Muscle layer of colon (tissue), 2 donors: ENCODE measurements around the gene KLHL41.

Source experiments
- H3K27ac ChIP-seq: one replicate; pipeline ENCODE4 v1.7.0; 2013; ENCODE audit warnings: low read depth, mild to moderate bottlenecking, low read length, moderate library complexity
- H3K27me3 ChIP-seq, 2 donors: one replicate each; pipeline ENCODE4 v1.7.0; 2013; ENCODE audit warnings: low read length in 2 of 2, mild to moderate bottlenecking in 2 of 2; ENCODE audit not compliant: insufficient read depth in 2 of 2, control insufficient read depth in 1 of 2
- H3K36me3 ChIP-seq: one replicate; pipeline ENCODE4 v1.7.0; 2013; ENCODE audit warnings: mild to moderate bottlenecking, low read length; ENCODE audit not compliant: insufficient read depth
- H3K4me1 ChIP-seq: one replicate; pipeline ENCODE4 v1.7.0; 2013; ENCODE audit warnings: mild to moderate bottlenecking, low read length; ENCODE audit not compliant: insufficient read depth
- H3K4me3 ChIP-seq, 2 donors: one replicate each; pipeline ENCODE4 v1.7.0; 2013; ENCODE audit warnings: low read length in 2 of 2, low read depth in 1 of 2, mild to moderate bottlenecking in 1 of 2, moderate library complexity in 1 of 2
- H3K9ac ChIP-seq: one replicate; pipeline ENCODE4 v1.7.0; 2013; ENCODE audit warnings: low read length
- H3K9me3 ChIP-seq: one replicate; pipeline ENCODE4 v1.7.0; 2013; ENCODE audit warnings: mild to moderate bottlenecking, low read length
- donor health status: abdominal sarcoma.
- donor health status: Adenocarcinoma of cecum.

The KLHL41 gene

DNA sequence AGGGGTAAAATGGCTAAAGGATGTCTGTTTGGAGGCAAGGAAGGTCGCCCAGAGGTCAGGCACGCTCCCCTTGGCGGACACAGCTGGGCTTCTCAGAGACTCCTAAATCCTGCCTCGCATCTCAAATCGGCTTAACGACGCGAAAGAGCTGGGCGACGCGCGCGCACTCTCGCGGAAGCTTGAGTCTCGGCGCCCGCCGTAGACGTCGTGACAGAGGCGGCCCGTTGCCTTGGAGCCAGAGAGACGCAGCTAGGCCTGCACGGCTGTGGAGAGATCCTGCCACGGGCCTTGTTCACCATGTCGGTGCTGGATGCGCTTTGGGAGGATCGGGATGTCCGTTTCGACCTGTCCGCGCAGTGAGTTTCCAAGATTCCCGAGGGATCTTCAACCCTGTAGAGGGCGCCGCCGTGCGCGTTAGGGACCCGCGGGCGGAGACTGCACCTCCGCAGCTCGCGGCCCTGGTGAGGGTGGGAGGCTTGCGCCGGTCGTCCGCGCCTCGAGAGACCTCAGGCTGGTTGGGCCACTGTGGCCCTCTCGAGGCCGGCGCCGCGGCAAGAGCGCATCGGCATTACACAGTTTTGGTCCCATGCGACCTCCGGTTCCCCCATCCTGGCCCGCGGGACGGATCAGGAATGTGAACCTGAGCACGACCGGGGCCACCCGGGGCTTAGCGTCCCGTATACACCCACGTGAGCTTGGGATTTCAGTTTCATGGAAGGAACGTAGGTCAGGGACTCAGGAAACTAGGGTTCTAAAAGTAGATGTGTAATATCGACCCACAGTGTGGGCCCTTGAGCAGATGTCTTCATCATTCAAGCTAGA lies 30.0 kb upstream of the KLHL41 start, which contains the start of gene BBS5:
BBS5 (plus strand) TSS at position 238 of the 822 bp plus-strand sequence; CDS start at position 298, 60 bp downstream.
- H3K9ac ChIP-seq = peak within 1 kb of the TSS; percentile 54
- no peaks in the 10 kb centered on the region for H3K9me3 ChIP-seq
- no peaks in the 10 kb centered on the region for H3K27me3 ChIP-seq
- peak within 1 kb of the TSS; percentile 90 for H3K27ac ChIP-seq
- peaks cover 6% of the 10 kb centered on the region for H3K4me1 ChIP-seq
- peak within 1 kb of the TSS; percentile 76 to 97 for H3K4me3 ChIP-seq
- peaks cover 26% of the 10 kb centered on the region for H3K36me3 ChIP-seq

GRCh38 chr2:169480079-169480465 lies 29.4 kb upstream of the KLHL41 start:
- Histone ChIP-seq H3K4me3 (peak overlapping the region; percentile 76 to 97), H3K9me3 (no peaks in the 10 kb centered on the region), H3K4me1 (peaks cover 6% of the 10 kb centered on the region), H3K36me3 (peaks cover 26% of the 10 kb centered on the region), H3K27me3 (no peaks in the 10 kb centered on the region), H3K27ac (peak overlapping the region; percentile 90), H3K9ac (peak overlapping the region; percentile 54)

DNA sequence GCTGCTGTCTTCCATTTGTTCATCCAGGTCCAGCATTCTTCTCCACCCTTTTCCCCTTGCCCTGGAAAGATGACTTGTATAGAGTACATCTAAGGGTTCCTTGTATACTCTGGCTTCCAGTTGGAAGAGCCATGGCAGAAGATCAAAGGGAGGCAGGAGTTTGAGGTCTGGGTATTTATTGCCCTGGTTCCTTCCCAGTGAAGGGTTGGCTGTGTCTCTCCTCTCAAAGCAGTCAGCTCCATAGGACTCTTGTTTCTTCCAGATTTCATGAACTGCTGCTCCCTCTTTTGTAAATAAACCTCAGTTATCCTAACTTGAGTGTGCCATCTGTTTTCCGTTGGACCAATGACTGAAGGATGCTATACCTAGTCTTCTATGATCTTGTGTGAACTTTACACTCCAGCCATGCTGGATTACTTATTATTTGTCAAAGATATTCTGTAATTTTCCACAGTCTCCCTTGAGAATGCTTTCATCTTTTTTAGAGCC lies 23.8 kb upstream of the KLHL41 start:
- no peaks in the 10 kb centered on the region for H3K9me3 ChIP-seq
- peaks cover 28% of the 10 kb centered on the region for H3K36me3 ChIP-seq
- no peak overlapping the region for H3K27ac ChIP-seq

GRCh38 chr2:169486487-169486886 lies 23.0 kb upstream of the KLHL41 start:
- no peak overlapping the region for H3K4me3 ChIP-seq
- H3K4me1 ChIP-seq = no peaks in the 10 kb centered on the region
- no peak overlapping the region for H3K9ac ChIP-seq
- H3K36me3 ChIP-seq = peaks cover 30% of the 10 kb centered on the region
- no peaks in the 10 kb centered on the region for H3K27me3 ChIP-seq
- H3K9me3 ChIP-seq = no peaks in the 10 kb centered on the region
- H3K27ac ChIP-seq = no peak overlapping the region

More for the DNA sequence above, 23.8 kb upstream of the KLHL41 start:
- no peaks in the 10 kb centered on the region for H3K4me1 ChIP-seq
- H3K9ac ChIP-seq = no peak overlapping the region
- no peaks in the 10 kb centered on the region for H3K27me3 ChIP-seq
- no peak overlapping the region for H3K4me3 ChIP-seq

DNA sequence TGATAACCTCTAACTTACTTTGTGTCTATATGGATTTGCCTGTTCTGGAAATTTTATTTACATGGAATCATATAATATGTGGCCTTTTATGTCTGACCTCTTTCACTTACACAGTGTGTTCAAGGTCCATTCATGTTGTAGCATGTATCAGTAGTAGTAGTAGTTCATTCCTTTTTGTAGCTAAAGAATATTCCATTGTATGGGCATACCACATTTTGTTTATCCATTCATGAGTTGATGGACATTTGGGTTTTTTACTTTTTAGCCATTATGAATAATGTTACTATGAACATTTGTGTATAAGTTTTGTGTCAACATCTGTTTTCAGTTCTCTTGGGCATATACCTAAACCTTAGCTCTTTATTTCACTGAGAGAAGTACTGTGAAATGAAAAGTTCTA lies 18.7 kb upstream of the KLHL41 start:
- H3K27me3 ChIP-seq = no peaks in the 10 kb centered on the region
- no peaks in the 10 kb centered on the region for H3K9me3 ChIP-seq
- H3K4me3 ChIP-seq = no peak overlapping the region
- H3K36me3 ChIP-seq = peaks cover 12% of the 10 kb centered on the region
- H3K9ac ChIP-seq = no peak overlapping the region
- H3K4me1 ChIP-seq = no peaks in the 10 kb centered on the region
- no peak overlapping the region for H3K27ac ChIP-seq

- no peaks in the 10 kb centered on the region for H3K9me3 ChIP-seq
- H3K4me3 ChIP-seq = no peak overlapping the region
- H3K4me1 ChIP-seq = no peaks in the 10 kb centered on the region
- no peak overlapping the region for H3K27ac ChIP-seq
- no peak overlapping the region for H3K9ac ChIP-seq
- no peaks in the 10 kb centered on the region for H3K27me3 ChIP-seq
- peaks cover 14% of the 10 kb centered on the region for H3K36me3 ChIP-seq
Measured at GRCh38 chr2:169491378-169491777, 18.1 kb upstream of the KLHL41 start.

GRCh38 chr2:169493360-169493759 lies 16.1 kb upstream of the KLHL41 start:
- Histone ChIP-seq H3K27me3 (no peaks in the 10 kb centered on the region), H3K9ac (no peak overlapping the region), H3K4me1 (no peaks in the 10 kb centered on the region), H3K4me3 (no peak overlapping the region), H3K27ac (no peak overlapping the region), H3K9me3 (no peaks in the 10 kb centered on the region), H3K36me3 (peaks cover 14% of the 10 kb centered on the region)

- Histone ChIP-seq H3K4me1 (no peaks in the 10 kb centered on the region), H3K9ac (no peak overlapping the region), H3K27ac (no peak overlapping the region), H3K36me3 (peaks cover 20% of the 10 kb centered on the region), H3K4me3 (no peak overlapping the region), H3K9me3 (no peaks in the 10 kb centered on the region), H3K27me3 (no peaks in the 10 kb centered on the region)
Measured at GRCh38 chr2:169495310-169495928, 14.1 kb upstream of the KLHL41 start.

GRCh38 chr2:169504651-169505050 lies 4.9 kb upstream of the KLHL41 start:
- Histone ChIP-seq H3K9me3 (no peaks in the 10 kb centered on the region), H3K4me1 (peaks cover 6% of the 10 kb centered on the region), H3K27ac (no peak overlapping the region), H3K9ac (no peak overlapping the region), H3K4me3 (no peak overlapping the region), H3K27me3 (no peaks in the 10 kb centered on the region), H3K36me3 (peaks cover 13% of the 10 kb centered on the region)

GRCh38 chr2:169507698-169508097 lies 1.8 kb upstream of the KLHL41 start:
- Histone ChIP-seq H3K27me3 (no peaks in the 10 kb centered on the region), H3K4me3 (no peak overlapping the region), H3K36me3 (no peaks in the 10 kb centered on the region), H3K4me1 (peaks cover 10% of the 10 kb centered on the region), H3K27ac (no peak overlapping the region), H3K9ac (no peak overlapping the region), H3K9me3 (no peaks in the 10 kb centered on the region)

DNA sequence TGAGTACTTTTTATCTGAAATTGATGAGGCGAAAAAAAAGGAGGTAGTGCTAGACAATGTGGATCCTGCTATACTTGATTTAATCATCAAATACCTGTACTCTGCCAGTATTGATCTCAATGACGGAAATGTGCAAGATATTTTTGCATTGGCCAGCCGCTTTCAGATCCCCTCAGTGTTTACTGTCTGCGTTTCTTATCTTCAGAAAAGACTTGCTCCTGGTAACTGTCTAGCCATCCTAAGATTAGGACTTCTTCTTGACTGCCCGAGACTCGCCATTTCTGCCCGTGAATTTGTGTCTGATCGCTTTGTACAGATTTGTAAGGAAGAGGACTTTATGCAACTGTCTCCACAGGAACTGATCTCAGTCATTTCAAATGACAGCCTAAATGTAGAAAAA lies 453 bp downstream of the KLHL41 start:
- Histone ChIP-seq H3K27ac (no peak overlapping the region), H3K27me3 (no peaks in the 10 kb centered on the region), H3K9me3 (no peaks in the 10 kb centered on the region), H3K36me3 (no peaks in the 10 kb centered on the region), H3K4me1 (peaks cover 10% of the 10 kb centered on the region), H3K9ac (no peak overlapping the region), H3K4me3 (no peak overlapping the region)
